ENCODE results near the gene SRRT.

DNA sequence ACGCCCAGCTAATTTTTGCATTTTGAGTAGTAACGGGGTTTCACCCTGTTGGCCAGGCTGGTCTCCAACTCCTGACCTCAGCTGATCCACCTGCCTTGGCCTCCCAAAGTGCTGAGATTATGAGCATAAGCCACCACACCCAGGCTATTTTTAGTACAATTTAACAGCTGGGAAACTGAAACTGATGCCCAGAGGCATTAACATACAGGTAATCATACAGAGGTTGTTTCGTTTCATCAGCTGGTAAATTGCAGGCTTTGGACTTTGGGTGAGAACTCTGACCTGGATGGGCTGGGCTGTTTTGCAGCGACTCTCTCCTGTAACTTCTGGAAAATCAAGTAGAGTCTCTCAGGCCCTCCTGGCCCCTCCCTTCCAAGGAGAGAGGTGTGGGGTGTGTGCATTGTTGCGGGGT, 27.0 kb downstream of the SRRT start:
- TF ChIP-seq POLR2A (IDR thresholded peaks at IDR 0.05; ENCODE audit: low read length) (no peak), GATA1 (IDR thresholded peaks at IDR 0.05; ENCODE audit: low read depth, low read length) (no peak)

All from erythroblast (primary cell).